ENCODE measurements around the gene SLFN5.

DNA sequence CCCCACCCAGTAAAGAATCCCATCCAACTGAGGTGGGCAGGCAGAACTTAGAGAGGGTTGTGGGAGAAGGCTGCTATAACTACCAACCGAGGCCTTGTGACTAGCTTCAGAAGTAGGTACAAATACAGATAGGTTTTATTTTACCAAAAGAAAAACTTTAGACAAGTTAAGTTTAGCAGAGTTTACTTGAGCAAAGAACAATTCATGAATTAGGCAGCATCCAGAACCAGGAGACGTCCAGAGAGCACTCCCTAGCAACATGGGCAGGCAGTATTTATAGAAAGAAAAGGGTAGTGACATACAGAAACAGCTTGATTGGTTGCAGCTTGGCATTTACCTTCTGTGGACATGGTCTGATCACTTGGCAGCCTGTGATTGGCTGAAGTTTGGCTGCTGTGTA lies 42.1 kb downstream of the SLFN5 start:
- TF ChIP-seq, protein P1, sequence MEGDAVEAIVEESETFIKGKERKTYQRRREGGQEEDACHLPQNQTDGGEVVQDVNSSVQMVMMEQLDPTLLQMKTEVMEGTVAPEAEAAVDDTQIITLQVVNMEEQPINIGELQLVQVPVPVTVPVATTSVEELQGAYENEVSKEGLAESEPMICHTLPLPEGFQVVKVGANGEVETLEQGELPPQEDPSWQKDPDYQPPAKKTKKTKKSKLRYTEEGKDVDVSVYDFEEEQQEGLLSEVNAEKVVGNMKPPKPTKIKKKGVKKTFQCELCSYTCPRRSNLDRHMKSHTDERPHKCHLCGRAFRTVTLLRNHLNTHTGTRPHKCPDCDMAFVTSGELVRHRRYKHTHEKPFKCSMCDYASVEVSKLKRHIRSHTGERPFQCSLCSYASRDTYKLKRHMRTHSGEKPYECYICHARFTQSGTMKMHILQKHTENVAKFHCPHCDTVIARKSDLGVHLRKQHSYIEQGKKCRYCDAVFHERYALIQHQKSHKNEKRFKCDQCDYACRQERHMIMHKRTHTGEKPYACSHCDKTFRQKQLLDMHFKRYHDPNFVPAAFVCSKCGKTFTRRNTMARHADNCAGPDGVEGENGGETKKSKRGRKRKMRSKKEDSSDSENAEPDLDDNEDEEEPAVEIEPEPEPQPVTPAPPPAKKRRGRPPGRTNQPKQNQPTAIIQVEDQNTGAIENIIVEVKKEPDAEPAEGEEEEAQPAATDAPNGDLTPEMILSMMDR (IDR thresholded peaks at IDR 0.05): no peak
- no peak for TF ChIP-seq POLR2A (IDR thresholded peaks at IDR 0.05)
